Bronchial smooth muscle cell (primary cell): ENCODE data around the gene TOMM20. TPM values are rescaled to one million over a fixed set of nuclear protein-coding genes. Genes with fewer than 3 reads are reported as not detected.

ENCODE experiments used
- total RNA-seq: library from RNA; depleted of rRNA; stranded (reverse); fragments of >200 nt; gene quantifications from 2 replicates; pipeline ENCODE4 v1.2.1, GENCODE V29; 2014

Gene TOMM20
- total RNA-seq: 49.0 and 79.1 TPM in 2 replicates

GRCh38 chr1:235128456-235129328 lies at the start of gene TOMM20:
Gene TOMM20 (minus strand): TSS chr1:235128837. CDS start chr1:235128715, 122 bp downstream.

GRCh38 chr1:235160957-235161684 lies 32.5 kb upstream of the TOMM20 start, which contains the start of gene RBM34:
Gene RBM34 (minus strand): TSS chr1:235161250. CDS start chr1:235161226, 24 bp downstream.

Other genes with a start within 250 kb of the TOMM20 start
- 45.8 and 61.9 TPM in 2 replicates for gene RBM34, start 32.4 kb upstream of the TOMM20 start, total RNA-seq
- gene ARID4B, start 199.3 kb upstream of the TOMM20 start, total RNA-seq: 32.2 and 44.8 TPM in 2 replicates
- 22.4 and 27.0 TPM in 2 replicates for gene GGPS1, start 199.7 kb upstream of the TOMM20 start, total RNA-seq
- 16.9 and 24.1 TPM in 2 replicates for gene TBCE, start 238.6 kb upstream of the TOMM20 start, total RNA-seq